ENCODE data around the gene PGS1. TPM values are rescaled to one million over a fixed set of nuclear protein-coding genes. Genes with fewer than 3 reads are reported as not detected.

Gene PGS1
- total RNA-seq, 2 donors from 2014 or later = 33.3 to 40.2 TPM

DNA sequence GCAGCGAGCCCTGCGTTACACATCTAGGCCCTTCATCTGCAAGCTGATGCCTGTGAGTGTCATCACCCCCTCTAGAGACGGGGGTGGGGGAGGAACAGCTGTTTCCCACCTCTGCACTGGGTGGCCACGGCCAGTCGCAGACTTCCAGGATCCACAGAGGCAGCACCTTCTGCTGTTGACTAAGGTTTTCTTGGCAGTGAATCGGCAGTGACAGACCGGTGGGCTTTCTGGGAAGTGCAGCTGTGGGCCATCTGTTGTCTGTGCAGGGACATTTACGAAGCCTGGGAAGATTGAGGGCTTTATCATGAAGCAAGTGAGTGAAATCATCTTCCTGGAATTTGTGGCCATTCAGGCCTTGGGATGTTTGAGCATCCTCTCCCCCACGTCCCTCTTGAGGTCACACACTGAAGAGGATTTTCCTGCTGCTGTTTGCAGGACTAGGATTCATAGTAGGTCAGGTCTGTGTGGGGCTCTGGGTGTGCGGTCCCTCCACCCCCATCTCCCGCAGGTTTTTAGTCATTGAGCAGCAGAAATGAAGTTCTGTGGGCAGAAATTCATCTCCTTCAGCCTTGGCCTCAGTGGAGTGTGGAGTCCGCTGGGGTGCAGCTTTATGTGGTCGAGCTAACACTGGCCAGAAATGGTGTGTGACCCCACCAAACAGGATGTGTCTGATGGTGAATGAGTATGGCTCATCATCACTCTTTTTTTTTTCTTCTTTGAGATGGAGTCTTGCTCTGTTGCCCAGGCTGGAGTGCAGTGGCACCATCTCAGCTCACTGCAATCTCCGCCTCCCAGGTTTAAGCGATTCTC lies 12.0 kb downstream of the PGS1 start:
- no peak overlapping the region for H3K9ac ChIP-seq (ENCODE audit: low read depth in 2 of 2, low read length in 2 of 2)
- TF ChIP-seq, protein P1, sequence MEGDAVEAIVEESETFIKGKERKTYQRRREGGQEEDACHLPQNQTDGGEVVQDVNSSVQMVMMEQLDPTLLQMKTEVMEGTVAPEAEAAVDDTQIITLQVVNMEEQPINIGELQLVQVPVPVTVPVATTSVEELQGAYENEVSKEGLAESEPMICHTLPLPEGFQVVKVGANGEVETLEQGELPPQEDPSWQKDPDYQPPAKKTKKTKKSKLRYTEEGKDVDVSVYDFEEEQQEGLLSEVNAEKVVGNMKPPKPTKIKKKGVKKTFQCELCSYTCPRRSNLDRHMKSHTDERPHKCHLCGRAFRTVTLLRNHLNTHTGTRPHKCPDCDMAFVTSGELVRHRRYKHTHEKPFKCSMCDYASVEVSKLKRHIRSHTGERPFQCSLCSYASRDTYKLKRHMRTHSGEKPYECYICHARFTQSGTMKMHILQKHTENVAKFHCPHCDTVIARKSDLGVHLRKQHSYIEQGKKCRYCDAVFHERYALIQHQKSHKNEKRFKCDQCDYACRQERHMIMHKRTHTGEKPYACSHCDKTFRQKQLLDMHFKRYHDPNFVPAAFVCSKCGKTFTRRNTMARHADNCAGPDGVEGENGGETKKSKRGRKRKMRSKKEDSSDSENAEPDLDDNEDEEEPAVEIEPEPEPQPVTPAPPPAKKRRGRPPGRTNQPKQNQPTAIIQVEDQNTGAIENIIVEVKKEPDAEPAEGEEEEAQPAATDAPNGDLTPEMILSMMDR (IDR thresholded peaks at IDR 0.05) = no peak
- H3K27me3 ChIP-seq = no peaks in the 10 kb centered on the region
- no peak for DNase-seq
- H3K9me3 ChIP-seq = no peaks in the 10 kb centered on the region
- intact Hi-C loops (cut with DNase I) = no loop called here
- H3K27ac ChIP-seq = peak overlapping the region; percentile 44
- H3K4me3 ChIP-seq = no peak overlapping the region
- H3K4me1 ChIP-seq = peaks cover 5% of the 10 kb centered on the region
- H3K36me3 ChIP-seq = no peaks in the 10 kb centered on the region

DNA sequence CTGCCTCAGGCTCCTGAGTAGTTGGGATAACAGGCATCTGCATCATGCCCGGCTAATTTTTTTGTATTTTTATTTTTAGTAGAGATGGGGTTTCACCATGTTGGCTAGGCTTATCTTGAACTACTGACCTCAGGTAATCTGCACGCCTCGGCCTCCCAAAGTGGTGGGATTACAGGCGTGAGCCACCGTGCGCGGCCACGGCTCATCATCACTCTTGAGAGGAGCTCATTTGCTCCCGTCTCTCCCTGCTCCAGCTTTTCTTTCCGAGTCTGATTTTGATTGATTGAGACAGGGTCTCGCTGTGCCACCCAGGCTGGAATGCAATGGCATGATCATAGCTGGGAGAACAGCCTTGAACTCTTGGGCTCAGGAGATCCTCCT lies 12.6 kb downstream of the PGS1 start:
- intact Hi-C loops (cut with DNase I) = no loop called here
- Histone ChIP-seq H3K4me1 (no peaks in the 10 kb centered on the region), H3K27me3 (no peaks in the 10 kb centered on the region), H3K36me3 (no peaks in the 10 kb centered on the region), H3K4me3 (no peak overlapping the region), H3K9me3 (no peaks in the 10 kb centered on the region), H3K27ac (peak overlapping the region; percentile 8), H3K9ac (ENCODE audit: low read depth in 2 of 2, low read length in 2 of 2) (no peak overlapping the region)
- DNase-seq = no peak
- TF ChIP-seq, protein P1 (IDR thresholded peaks at IDR 0.05) = no peak

DNA sequence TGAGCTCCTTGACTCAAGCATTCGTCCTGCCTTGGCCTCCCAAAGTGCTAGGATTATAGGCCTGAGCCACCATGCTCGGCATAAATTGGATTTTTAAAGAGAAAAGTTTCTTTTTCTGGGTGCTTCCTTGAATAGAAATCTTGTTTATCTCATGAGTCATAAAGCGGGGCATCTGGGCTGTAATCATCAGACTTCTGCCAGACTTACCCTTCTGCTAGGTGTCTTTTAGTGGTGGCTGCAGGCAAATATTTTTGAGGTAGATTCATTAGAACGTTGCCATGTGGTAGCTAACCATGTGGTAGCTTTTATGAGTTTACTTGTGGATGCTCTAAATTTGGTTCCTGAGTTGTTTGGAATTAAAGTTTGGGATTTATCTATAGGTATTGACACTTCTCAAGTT lies 13.4 kb downstream of the PGS1 start:
- Histone ChIP-seq H3K4me1 (no peaks in the 10 kb centered on the region), H3K4me3 (no peak overlapping the region), H3K27ac (peak overlapping the region; percentile 8), H3K9me3 (no peaks in the 10 kb centered on the region), H3K36me3 (peaks cover 8% of the 10 kb centered on the region), H3K27me3 (no peaks in the 10 kb centered on the region), H3K9ac (ENCODE audit: low read depth in 2 of 2, low read length in 2 of 2) (no peak overlapping the region)
- intact Hi-C loops (cut with DNase I) = no loop called here
- TF ChIP-seq, protein P1 (IDR thresholded peaks at IDR 0.05) = no peak
- no peak for DNase-seq

DNA sequence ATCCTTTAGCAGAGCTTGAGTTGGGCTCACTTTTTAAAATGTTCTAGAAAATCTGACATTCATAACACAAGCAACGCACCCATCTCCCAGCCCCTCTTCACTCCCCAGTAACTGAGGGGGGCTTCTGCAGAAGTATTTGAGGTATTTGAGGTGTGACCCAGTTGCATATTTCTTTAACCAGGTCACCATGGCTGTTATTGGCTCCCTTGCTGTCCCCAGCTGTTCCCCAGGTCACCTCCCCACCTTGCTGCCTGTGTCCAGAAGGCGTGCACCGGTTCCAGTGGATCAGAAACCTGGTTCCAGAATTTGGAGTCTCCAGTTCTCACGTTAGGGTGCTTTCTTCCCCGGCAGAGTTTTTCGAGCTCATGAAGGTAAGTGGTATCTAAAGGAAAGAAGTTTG lies 13.8 kb downstream of the PGS1 start:
- Histone ChIP-seq H3K36me3 (peaks cover 11% of the 10 kb centered on the region), H3K4me3 (no peak overlapping the region), H3K27ac (no peak overlapping the region), H3K9ac (ENCODE audit: low read depth in 2 of 2, low read length in 2 of 2) (no peak overlapping the region), H3K9me3 (no peaks in the 10 kb centered on the region), H3K27me3 (no peaks in the 10 kb centered on the region), H3K4me1 (no peaks in the 10 kb centered on the region)
- DNase-seq = no peak
- TF ChIP-seq, protein P1 (IDR thresholded peaks at IDR 0.05) = no peak
- intact Hi-C loops (cut with DNase I) = no loop called here

DNA sequence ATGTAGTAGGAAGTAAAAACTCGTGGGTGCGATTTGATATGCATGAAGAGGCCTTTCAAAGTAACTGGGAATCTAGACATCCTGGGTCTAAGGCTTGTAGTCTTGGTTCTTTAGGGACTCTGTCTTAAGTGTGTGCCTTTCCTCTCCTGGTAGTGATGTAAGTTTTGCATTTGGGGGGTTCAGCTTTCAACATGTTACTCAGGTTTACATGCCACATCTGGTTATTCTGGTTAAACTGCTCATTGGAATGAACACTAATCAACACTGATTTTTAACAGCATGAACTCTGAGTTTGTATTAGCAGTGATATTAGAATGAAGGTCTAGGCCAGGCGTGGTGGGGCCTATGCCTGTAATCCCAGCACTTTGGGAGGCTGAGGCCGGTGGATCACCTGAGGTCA lies 15.1 kb downstream of the PGS1 start:
- Histone ChIP-seq H3K9ac (ENCODE audit: low read depth in 2 of 2, low read length in 2 of 2) (no peak overlapping the region), H3K4me3 (no peak overlapping the region), H3K9me3 (no peaks in the 10 kb centered on the region), H3K36me3 (peaks cover 11% of the 10 kb centered on the region), H3K27me3 (no peaks in the 10 kb centered on the region), H3K4me1 (no peaks in the 10 kb centered on the region), H3K27ac (no peak overlapping the region)
- TF ChIP-seq, protein P1 (IDR thresholded peaks at IDR 0.05) = no peak
- DNase-seq = no peak
- intact Hi-C loops (cut with DNase I) = no loop called here

Data from colonic mucosa (tissue), 4 donors.